Cortex of kidney (tissue), 1 donor: ENCODE data around the gene ULK2.
"Not testable (repeated sequence)": the region's sequence is repeated elsewhere in the genome, so short reads cannot be mapped to it uniquely, and the experiment has no call there.

Experiments used
- DNase-seq: peaks from one replicate; lab custom pipeline; 2025; lab: John Stamatoyannopoulos, UW

ULK2 gene

GRCh38 chr17:19867329-19868078, at the start of gene ULK2:
Gene ULK2 (minus strand): TSS chr17:19867936. CDS start chr17:19867417, 519 bp downstream.
- no peak for DNase-seq

DNA sequence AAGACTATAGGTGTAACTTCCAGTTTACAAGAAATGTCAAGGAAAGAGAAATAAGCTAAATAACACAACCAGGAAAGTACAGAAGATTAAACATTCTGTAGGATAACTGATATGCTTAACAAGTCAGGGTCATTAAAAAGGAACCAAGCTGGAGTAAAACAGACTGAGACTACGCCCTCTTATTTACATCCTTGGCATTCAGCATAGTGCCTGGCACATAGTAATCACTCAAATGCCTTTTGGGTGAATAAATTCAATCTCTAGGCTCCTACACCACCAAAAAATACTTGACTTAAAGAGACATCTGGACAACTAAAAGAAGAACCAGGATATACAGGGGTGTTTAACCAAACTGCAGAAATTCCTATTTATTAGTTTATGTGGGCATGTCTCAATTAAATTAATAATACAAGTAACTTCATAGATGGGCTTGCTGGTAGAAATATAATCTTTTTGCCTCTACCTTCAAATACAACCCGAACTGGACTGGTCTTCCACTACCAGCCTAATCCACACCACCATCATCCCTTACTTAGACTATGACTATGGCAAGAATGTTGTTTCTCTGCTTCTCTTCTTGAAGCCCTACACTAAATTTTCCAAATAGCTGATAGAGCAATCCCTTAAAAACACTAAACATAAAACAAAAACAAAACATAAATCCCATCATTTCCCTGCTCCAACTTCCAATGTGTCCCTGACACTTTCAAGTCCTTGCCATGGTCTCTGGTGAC, 47.7 kb upstream of the ULK2 start:
- DNase-seq, result no peak

DNA sequence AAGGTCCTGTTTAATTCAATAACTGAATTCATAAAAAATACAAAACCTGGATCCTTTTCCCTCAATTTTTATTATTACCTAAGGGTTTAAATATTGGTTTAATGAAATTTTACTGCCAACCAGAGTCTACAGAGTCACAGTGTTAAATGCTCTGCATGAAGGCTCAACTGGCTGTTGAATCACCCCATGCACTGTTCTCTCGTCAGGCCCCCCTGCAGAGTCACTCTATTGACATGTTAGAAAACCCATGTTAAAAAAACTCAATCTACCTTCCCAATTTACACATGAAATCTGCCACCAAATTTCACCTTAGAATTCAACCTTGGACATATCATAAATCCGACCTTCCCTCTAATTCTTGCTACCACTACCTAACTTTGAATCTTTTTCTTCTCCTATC, 43.3 kb upstream of the ULK2 start:
- DNase-seq, result no peak

GRCh38 chr17:19909139-19909538, 41.4 kb upstream of the ULK2 start:
- no peak for DNase-seq

- no peak for DNase-seq
These were observed 37.8 kb upstream of the ULK2 start for GRCh38 chr17:19905502-19905901.

DNA sequence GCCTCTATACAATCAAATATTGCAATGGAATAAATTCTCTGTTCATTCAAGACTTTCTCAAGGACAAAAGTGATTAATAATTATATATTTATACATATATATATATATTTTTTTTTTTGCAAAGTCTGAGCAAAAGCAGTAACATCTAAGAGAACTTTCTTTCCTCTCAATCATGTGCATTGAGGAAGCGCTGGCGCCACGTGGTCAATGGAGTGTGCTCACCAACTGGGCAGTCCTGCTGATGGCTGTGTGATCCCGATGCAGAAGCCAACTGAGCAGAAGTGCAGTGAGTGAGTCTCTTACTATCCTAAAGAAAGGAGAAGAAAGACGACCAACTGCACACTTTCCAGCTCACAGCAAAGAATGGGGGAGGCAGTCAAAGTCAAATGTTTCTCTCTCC, 37.2 kb upstream of the ULK2 start:
- no peak for DNase-seq

GRCh38 chr17:19904412-19904811, 36.7 kb upstream of the ULK2 start:
- no peak for DNase-seq

GRCh38 chr17:19900809-19901208, 33.1 kb upstream of the ULK2 start:
- no peak for DNase-seq

DNA sequence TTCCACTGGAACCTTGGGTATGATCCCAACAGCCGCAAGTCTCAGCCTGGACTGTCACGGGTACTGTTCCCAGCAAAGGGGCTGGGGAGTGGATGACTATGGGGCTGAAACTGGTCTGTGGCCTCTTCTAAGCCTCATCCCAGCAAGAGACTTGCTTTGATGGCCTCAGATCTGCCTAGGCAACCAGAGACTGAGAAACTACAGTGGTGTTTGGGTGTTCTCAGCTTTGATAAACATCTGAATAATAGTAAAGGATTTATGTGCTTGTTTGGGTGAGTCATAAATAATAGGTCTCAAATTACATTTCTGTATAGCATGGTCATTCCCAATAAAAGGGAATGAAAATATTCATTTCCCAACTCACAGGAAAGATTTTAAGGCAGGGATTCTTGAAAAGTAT, 30.2 kb upstream of the ULK2 start:
- no peak for DNase-seq

- no peak for DNase-seq
These were observed 29.5 kb upstream of the ULK2 start for GRCh38 chr17:19897090-19897837.

DNA sequence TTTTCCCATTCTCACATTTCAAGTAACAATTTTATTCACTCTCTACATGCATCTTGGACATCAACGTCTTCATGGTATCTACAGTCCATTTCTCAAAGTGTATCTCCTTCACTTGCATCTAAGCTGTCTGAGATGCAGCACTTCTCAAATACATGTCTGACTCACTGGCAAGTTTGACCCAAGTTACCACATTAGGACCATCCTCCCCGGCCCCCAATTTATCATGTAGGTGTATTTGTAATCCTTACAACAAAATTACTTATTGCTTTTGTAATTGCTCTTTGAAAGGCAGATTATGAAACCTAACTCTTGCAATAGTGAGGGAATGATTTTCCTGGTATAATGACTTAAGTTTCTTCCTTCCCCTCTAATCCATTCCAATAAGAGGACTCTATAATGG, 28.9 kb upstream of the ULK2 start:
- DNase-seq, result no peak

DNA sequence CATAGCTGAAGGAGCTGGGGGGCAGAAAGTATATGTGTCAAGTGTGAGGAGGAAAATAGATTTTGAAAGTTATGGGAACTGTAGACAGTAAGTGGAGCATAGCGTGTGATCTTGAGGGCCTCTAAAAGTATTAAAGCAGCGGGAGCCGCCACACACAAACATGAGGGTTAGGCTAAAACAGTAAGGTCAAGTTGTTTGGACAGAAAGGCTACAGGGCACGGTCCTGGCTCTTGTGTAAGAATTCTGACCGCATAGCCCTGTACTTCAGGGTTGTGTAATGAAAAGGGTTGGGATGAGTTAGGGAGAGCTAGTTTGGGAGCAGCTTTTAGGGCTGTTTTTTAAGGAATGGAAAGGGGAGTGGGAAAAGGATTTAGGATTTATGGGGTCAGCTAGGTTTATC, 22.8 kb upstream of the ULK2 start:
- not testable (repeated sequence) for DNase-seq

GRCh38 chr17:19890001-19890400, 22.3 kb upstream of the ULK2 start:
- DNase-seq, result not testable (repeated sequence)

- DNase-seq, result no peak
These were observed 18.4 kb upstream of the ULK2 start for GRCh38 chr17:19886116-19886515.

DNA sequence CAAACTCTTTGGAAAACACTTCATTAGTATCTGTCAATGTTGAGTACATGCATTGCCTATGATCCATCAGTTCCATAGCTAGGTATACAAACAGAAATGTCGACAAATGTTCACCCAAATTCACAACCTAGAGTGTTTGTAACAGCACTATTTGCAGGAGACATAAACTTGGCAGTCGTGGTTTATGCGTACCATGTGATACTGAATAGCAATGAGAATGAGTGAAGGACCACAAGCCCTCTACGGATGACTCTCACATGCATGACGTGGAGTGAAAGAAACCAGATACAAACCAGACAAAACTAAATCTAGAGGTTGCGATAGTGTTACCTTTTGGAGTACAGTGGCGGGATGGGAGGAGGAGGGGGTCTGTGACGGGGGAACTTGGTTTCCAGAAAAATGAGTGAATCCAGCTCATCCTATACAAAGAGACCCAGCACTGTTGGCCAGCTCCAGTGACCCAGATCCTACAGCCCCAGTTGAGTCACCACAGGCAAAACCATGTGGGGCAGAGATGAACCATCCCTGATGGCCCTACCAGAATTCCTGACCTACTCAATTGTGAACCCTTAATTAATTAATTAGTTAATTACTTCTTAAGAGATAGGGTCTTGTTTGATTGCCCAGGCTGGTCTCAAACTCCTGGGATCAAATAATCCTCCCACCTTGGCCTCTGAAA, 15.9 kb upstream of the ULK2 start:
- DNase-seq, result no peak

DNA sequence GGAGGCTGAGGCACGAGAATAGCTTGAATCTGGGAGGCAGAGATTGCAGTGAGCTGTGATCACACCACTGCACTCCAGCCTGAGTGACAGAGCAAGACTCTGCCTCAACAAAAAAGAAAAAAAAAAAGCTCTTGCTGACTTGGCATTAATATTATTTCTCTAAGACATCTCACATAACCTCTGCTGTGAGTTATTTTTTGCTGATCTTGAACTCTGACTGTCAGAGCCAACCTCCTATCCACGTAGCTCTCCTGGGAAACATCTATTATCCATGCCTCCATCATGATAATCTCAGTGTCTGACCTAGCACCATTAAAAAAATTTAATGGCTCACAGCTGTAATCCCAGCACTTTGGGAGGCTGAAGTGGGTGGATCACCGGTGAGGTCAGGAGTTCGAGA, 12.7 kb upstream of the ULK2 start:
- no peak for DNase-seq

GRCh38 chr17:19877364-19877945, 9.7 kb upstream of the ULK2 start:
- no peak for DNase-seq

DNA sequence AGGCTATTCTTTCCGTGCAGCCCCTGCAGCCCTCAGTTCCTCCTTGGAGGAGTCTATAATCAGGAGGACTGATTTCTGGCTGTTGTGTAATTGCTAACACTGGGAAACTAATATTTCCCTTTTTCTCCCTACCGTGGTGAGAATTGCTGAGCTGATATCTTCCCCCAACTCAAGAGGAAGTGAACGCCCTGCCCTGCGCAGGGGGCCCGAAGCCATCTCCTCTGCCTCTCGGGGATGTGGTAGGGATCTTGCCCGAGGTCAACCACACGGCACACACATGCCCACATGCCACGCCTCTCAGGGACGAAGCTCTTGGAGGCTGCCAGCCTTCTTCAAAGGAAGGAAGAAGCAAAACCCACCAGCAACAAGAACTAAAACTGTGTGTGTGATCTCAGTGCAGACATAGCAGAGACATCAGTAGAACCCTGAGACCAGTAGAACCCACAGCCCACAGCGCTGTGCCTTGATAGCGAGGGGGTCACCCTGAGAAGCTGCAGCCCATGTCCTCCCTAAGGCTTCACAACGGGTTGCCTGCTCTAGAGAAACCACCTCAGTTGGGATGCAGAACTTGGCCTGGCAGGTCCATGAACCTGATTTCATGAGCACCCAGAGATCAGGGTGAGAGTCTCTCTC, 8.9 kb upstream of the ULK2 start:
- DNase-seq, result no peak

- no peak for DNase-seq
These were observed 6.5 kb upstream of the ULK2 start for GRCh38 chr17:19874256-19874655.

DNA sequence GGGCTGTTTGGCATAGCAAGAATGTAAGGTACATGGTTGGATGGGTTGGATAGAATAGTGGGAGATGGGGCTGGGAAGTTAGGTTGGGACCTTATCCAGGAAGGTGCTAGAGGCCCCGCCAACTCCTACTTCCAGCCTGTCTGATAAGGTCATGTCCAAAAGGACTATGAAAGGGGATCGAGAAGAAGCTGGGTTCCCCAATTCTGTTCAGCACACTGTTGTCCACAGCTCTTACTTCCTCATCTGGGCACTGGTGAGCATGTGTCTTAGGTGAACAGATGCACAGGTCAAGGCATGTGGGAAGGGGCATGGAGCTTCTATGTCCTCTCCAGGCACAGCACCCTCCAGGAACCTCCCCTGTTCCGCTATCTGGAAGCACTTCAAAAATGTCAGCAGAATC, 5.6 kb upstream of the ULK2 start:
- DNase-seq, result no peak

DNA sequence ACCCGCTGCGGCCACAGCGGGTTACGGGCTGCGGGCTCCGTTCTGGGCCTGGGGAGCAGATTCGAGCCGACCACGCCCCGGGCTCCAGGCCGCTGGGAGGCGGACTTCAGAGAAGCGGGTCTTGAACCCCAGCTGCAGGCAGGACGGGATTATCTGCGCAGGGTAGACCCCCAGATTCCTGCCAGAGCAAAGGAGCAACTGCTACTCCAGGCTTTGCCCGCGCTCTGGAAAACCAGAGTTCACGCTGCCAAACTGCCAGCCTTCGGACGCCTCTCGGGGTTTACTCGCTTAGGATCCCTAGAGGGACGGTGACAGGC, 301 bp upstream of the ULK2 start:
- DNase-seq, result no peak

- peak; percentile 13 for DNase-seq
These were observed 732 bp downstream of the ULK2 start for GRCh38 chr17:19867079-19867328.
